GM21529 (cell line): ENCODE measurements around the gene SPAG16.
"Not testable (repeated sequence)": the region's sequence is repeated elsewhere in the genome, so short reads cannot be mapped to it uniquely, and the experiment has no call there.

Experiments
- ATAC-seq: cut with Tn5 transposase; IDR thresholded peaks from one replicate; pipeline ENCODE4 v1.9.1; 2021; ENCODE audit not compliant: unreplicated experiment

Gene SPAG16

GRCh38 chr2:213407027-213407426 lies 122.8 kb downstream of the SPAG16 start:
- not testable (repeated sequence) for ATAC-seq

- not testable (repeated sequence) for ATAC-seq
Measured at GRCh38 chr2:213408426-213409070, 124.3 kb downstream of the SPAG16 start.

GRCh38 chr2:213410687-213411086 lies 126.4 kb downstream of the SPAG16 start:
- not testable (repeated sequence) for ATAC-seq

GRCh38 chr2:213411582-213412289 lies 127.5 kb downstream of the SPAG16 start:
- no peak for ATAC-seq

- ATAC-seq: no peak
Measured at GRCh38 chr2:213415093-213415492, 130.8 kb downstream of the SPAG16 start.

GRCh38 chr2:213416832-213417231 lies 132.6 kb downstream of the SPAG16 start:
- no peak for ATAC-seq

- no peak for ATAC-seq
Measured at GRCh38 chr2:213419980-213420379, 135.7 kb downstream of the SPAG16 start.

GRCh38 chr2:213420828-213421385 lies 136.6 kb downstream of the SPAG16 start:
- ATAC-seq: no peak

GRCh38 chr2:213422211-213422610 lies 137.9 kb downstream of the SPAG16 start:
- ATAC-seq: no peak

GRCh38 chr2:213425618-213426017 lies 141.4 kb downstream of the SPAG16 start:
- ATAC-seq: no peak

- no peak for ATAC-seq
Measured at GRCh38 chr2:213429516-213429915, 145.3 kb downstream of the SPAG16 start.

- no peak for ATAC-seq
Measured at GRCh38 chr2:213443921-213444320, 159.7 kb downstream of the SPAG16 start.

GRCh38 chr2:213451542-213452239 lies 167.4 kb downstream of the SPAG16 start:
- ATAC-seq: no peak

GRCh38 chr2:213455316-213456008 lies 171.2 kb downstream of the SPAG16 start:
- no peak for ATAC-seq

GRCh38 chr2:213475433-213475832 lies 191.2 kb downstream of the SPAG16 start:
- ATAC-seq: no peak

GRCh38 chr2:213476641-213477040 lies 192.4 kb downstream of the SPAG16 start:
- ATAC-seq: no peak

GRCh38 chr2:213490087-213490486 lies 205.8 kb downstream of the SPAG16 start:
- no peak for ATAC-seq

- no peak for ATAC-seq
Measured at GRCh38 chr2:213491376-213491775, 207.1 kb downstream of the SPAG16 start.

GRCh38 chr2:213496226-213496625 lies 212.0 kb downstream of the SPAG16 start:
- no peak for ATAC-seq

GRCh38 chr2:213500881-213501280 lies 216.6 kb downstream of the SPAG16 start:
- ATAC-seq: no peak

- ATAC-seq: no peak
Measured at GRCh38 chr2:213524164-213524563, 239.9 kb downstream of the SPAG16 start.
